HepG2 (cell line): Measurements from ENCODE around the gene SLC1A5. TPM values are rescaled to one million over a fixed set of nuclear protein-coding genes. Genes with fewer than 3 reads are reported as not detected.
A peak's percentile ranks its signal among the peaks of the same experiment; 100 is the strongest.

Experiments used
- CHD2 ChIP-seq: IDR thresholded peaks from 2 replicates; pipeline ENCODE4 v1.6.1; 2011; ENCODE audit warnings: low read depth, low read length, improper control_type of control experiment
- FOXC1 ChIP-seq: sonication (generic); formaldehyde crosslinking; IDR thresholded peaks from 2 replicates; pipeline ENCODE4 v1.8.0; 2022; ENCODE audit warnings: mild to moderate bottlenecking, missing genetic modification reagents, borderline replicate concordance
- FOXP4 ChIP-seq: sonication (generic); formaldehyde crosslinking; IDR thresholded peaks from 2 replicates; pipeline ENCODE4 v1.4.0; 2020; ENCODE audit warnings: missing genetic modification reagents
- SOX13 ChIP-seq, 3 experiments: fragments of 450-650 bp in 1 of 3; sonication (generic) in 1 of 3; formaldehyde crosslinking in 1 of 3; IDR thresholded peaks in 2 of 3; conservative IDR thresholded peaks in 1 of 3; 2 replicates each; pipeline versions ENCODE4 v1.5.0 to v1.6.1; 2016 to 2020; ENCODE audit warnings: antibody characterized with exemption in 1 of 3, mild to moderate bottlenecking in 1 of 3, missing compliant biosample characterization in 1 of 3, missing genetic modification reagents in 1 of 3, moderate library complexity in 1 of 3
- SSRP1 ChIP-seq: IDR thresholded peaks from 2 replicates; pipeline ENCODE4 v1.6.1; 2016; ENCODE audit warnings: control low read depth
- TFDP2 ChIP-seq: sonication (generic); formaldehyde crosslinking; IDR thresholded peaks from 2 replicates; pipeline ENCODE4 v1.4.0; 2020; ENCODE audit warnings: missing genetic modification reagents
- ZHX2 ChIP-seq, 2 experiments: sonication (generic) in 1 of 2; formaldehyde crosslinking in 1 of 2; IDR thresholded peaks; 2 replicates each; pipeline versions ENCODE4 v1.6.1 to v1.9.0; 2014 to 2022; ENCODE audit warnings: antibody characterized with exemption in 1 of 2, borderline replicate concordance in 1 of 2, inconsistent platforms in 1 of 2, low read depth in 1 of 2, missing genetic modification reagents in 1 of 2
- ZNF124 ChIP-seq: sonication (generic); formaldehyde crosslinking; IDR thresholded peaks from 2 replicates; pipeline ENCODE4 v1.4.0; 2020; ENCODE audit warnings: missing genetic modification reagents
- ZNF609 ChIP-seq: sonication (generic); formaldehyde crosslinking; IDR thresholded peaks from 2 replicates; pipeline ENCODE4 v1.4.0; 2020; ENCODE audit warnings: mild to moderate bottlenecking, missing genetic modification reagents, borderline replicate concordance
- polyA plus RNA-seq, 8 experiments: library from polyadenylated mRNA; depleted of rRNA in 3 of 8; stranded (reverse) in 7 of 8; unstranded in 1 of 8; fragments of >200 nt; fragmentation: Illumina TruSeq in 4 of 8; extraction: Trizol in 4 of 8; gene quantifications; 2 replicates each; pipeline versions ENCODE4 v1.2.1 to v1.2.3, GENCODE V29; 2011 to 2016; ENCODE audit warnings: low read depth in 4 of 8, missing spikeins in 1 of 8, mixed read lengths in 1 of 8; ENCODE audit not compliant: insufficient read depth in 1 of 8
- total RNA-seq, 5 experiments: library from RNA; depleted of rRNA; stranded (reverse); fragments of >200 nt; fragmentation: Illumina TruSeq; extraction: Trizol; gene quantifications; 2 replicates each; pipeline ENCODE4 v1.2.3, GENCODE V29; 2016; ENCODE audit warnings: low read depth in 1 of 5

SLC1A5 gene
- total and polyA plus RNA-seq, 2 of the 13 experiments (the other 11 are each of a cell fraction or from before 2014, with no cell fraction given), result 120 to 159 TPM

- no peak for TF ChIP-seq ZHX2 (IDR thresholded peaks at IDR 0.05; ENCODE audit: low read depth)
- no peak for TF ChIP-seq ZHX2 (CRISPR knock-in tag; IDR thresholded peaks at IDR 0.05; ENCODE audit: borderline replicate concordance)
- TF ChIP-seq FOXC1 (CRISPR knock-in tag), result no peak
- TF ChIP-seq FOXP4, result peak; percentile 20; the same call in 1 of the 2 replicates
- no peak for TF ChIP-seq TFDP2 (CRISPR knock-in tag)
- TF ChIP-seq ZNF609 (CRISPR knock-in tag), result no peak
- TF ChIP-seq ZNF124 (CRISPR knock-in tag), result no peak
- TF ChIP-seq SOX13 (IDR thresholded peaks at IDR 0.05), result no peak
- TF ChIP-seq SOX13 (CRISPR knock-in tag; conservative IDR thresholded peaks at IDR 0.05 in 1 of 2, IDR thresholded peaks at IDR 0.05 in 1 of 2), result no peak; a peak in 2 of 4 replicates
- TF ChIP-seq SSRP1 (CRISPR knock-in tag), result no peak
- TF ChIP-seq CHD2, result no peak
Measured at GRCh38 chr19:46821512-46822409, 33.4 kb upstream of the SLC1A5 start (continued).
